ACHN (cell line): ENCODE results near the gene LENG9.
"Not testable (repeated sequence)": the region's sequence is repeated elsewhere in the genome, so short reads cannot be mapped to it uniquely, and the experiment has no call there.

Experiments used
- DNase-seq: peaks from one replicate; pipeline ENCODE4 v3.0.0-alpha.2; 2015
- in situ Hi-C: cut with HindIII; loops from 2 replicates; pipeline ENCODE4 v1.10.0; 2017; ENCODE audit warnings: low sequenced_read_pairs, low pct_ligation_motif_present, low pct_unique_long_range_greater_than_20kb

The LENG9 gene

GRCh38 chr19:54482889-54483288 is 19.3 kb upstream of the LENG9 start:
- no peak for DNase-seq
- in situ Hi-C loops = no loop called here

GRCh38 chr19:54481326-54481930 is 17.9 kb upstream of the LENG9 start:
- peak; percentile 34 for DNase-seq
- in situ Hi-C loops = no loop called here

DNA sequence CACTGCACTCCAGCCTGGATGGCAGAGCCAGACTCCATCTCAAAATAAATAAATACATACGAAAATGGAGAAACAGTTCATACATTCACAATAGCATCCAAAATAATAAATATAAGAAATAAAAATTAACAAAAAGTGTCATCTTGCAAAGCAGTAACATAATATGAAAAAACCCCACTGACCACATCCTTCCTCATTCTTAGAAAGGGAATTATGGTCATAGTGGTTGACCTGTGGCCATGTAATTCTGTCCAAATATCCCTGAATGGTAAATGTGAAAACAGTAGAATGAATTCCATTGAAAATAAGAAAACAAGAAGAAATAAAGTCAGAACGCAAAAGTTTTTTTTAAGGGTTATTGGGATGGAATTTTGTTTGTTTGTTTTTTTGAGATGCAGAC is 16.5 kb upstream of the LENG9 start:
- DNase-seq = no peak
- in situ Hi-C loops = no loop called here

- peak; percentile 31 for DNase-seq
- in situ Hi-C loops = no loop called here
These were observed 15.2 kb upstream of the LENG9 start for GRCh38 chr19:54478677-54479266.

DNA sequence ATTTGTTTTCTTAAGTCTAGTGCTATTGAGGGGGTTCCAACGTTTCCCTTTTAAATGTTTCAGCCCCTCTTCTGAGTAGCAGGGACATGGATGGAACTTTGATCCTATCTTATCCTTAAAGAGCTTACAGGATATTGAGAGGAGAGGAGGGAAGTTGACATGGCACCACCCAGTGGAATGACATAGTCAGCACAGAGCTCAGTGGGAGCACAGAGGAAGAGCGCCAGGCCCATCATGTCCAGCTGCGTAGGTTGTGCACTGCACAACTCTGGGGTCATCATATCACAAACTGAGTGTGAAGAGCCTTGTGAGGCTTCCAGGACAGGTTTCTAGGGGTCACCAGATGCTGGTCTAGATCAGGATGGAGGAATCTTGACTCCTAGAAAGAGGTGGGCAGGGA is 14.1 kb upstream of the LENG9 start:
- DNase-seq = no peak
- in situ Hi-C loops = no loop called here

DNA sequence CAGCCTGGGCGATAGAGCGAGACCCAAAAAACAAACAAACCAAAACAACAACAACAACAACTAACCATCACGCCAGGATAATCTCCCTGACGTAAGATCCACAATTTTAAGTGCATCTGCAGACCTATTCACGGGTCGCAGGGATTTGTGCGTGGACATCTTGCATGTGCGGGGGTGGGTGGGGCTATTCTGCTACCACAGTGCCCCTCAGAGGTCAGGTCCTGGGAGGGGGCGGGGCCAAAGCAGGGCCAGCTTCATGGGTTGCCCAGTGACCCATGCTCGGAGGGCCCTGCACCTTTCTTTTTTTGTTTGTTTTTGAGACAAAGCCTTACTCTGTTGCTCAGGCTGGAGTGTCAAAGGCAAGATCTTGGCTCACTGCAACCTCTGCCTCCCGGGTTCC is 12.1 kb upstream of the LENG9 start:
- in situ Hi-C loops = no loop called here
- no peak for DNase-seq

- DNase-seq = no peak
- in situ Hi-C loops = no loop called here
These were observed 10.4 kb upstream of the LENG9 start for GRCh38 chr19:54473892-54474372.

- in situ Hi-C loops = no loop called here
- peak; percentile 5 for DNase-seq
These were observed 9.7 kb upstream of the LENG9 start, which contains the start of gene CDC42EP5 for GRCh38 chr19:54473071-54473891. CDC42EP5 (minus strand) TSS chr19:54473296; CDS start chr19:54465547, 7,749 bp downstream.

DNA sequence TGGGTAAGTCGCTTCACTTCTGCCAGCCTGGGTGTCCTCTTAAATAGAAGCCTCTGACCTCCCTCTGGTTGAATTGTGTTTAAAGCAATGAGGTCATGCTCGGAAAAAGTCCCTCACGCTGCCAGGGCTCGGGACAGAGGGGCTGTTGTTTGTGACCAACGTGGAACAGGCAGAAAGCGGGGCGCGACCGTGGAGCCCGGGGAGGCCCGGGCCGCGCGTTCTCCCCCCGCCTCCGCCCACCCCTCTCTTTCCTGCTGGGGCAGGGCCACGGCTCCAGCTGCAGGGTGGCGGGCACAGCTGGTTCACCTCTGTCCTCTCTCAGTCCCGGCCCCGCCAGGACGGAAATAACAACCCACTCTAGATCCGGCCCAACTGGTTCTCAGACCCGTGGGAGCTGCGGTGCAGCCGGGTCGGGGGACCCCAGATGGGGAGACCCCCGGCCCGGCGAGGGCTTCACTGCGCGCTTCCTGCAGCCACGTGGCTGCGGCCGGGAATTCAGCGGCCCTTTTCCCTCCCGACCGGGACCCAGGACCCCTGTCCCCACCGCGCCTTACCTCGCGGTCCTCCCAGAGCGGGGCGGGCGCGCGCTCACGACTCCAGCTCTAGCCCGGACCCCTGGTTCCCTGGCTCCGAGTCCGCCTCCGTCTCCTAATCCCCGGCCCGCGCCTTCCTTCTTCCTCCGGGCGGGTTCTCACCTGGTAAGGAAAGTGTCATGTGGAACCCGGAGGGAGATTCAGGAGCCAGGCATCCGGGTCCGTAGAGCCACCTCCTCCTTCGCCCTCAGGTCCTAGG is 7.6 kb upstream of the LENG9 start:
- in situ Hi-C loops = no loop called here
- DNase-seq = no peak

DNA sequence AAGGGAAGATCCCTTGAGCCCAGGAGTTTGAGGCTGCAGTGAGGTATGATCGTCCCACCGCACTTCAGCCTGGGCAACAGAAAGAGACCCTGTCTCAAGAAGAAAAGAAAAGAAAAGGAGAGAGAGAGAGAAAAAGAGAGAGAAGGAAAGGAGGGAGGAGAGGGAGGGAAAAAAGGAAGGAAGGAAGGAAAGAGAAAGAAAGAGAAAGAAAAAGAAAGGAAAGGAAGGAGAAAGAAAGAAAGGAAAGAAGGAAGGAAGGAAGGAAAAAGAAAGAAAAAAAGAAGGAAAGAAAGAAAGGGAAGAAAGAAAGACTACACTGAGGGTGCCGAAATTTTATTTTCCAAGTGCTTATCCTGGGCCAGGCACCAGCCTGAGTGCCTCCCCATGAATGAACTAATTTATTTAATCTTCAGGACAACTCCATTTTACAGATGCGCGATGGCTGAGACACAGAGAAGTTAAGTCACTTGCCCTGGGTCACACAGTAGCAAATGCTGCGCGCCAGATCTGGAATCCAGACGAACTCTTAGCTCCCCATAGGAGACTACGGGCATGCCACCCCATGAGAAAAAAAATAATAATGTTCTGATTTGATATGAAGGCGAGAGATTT is 6.8 kb upstream of the LENG9 start:
- DNase-seq = no peak
- in situ Hi-C loops = no loop called here

- no peak for DNase-seq
- in situ Hi-C loops = no loop called here
These were observed 5.9 kb upstream of the LENG9 start for GRCh38 chr19:54469496-54469934.

DNA sequence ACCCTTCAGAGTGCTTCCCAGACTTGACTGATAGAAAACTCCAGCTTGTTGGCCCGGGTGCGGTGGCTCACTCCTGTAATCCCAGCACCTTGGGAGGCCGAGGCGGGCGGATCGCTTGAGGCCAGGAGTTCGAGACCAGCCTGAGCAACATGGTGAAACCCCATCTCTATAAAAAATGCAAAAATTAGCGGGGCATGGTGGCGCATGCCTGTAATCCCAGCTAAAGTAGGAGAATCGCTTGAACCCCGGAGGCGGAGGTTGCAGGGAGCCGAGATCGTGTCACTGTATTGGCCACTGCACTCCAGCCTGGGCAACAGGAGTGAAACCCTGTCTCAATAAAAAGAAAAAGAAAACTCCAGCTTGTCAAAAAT is 2.5 kb upstream of the LENG9 start:
- in situ Hi-C loops, DNase-seq: not testable (repeated sequence)

DNA sequence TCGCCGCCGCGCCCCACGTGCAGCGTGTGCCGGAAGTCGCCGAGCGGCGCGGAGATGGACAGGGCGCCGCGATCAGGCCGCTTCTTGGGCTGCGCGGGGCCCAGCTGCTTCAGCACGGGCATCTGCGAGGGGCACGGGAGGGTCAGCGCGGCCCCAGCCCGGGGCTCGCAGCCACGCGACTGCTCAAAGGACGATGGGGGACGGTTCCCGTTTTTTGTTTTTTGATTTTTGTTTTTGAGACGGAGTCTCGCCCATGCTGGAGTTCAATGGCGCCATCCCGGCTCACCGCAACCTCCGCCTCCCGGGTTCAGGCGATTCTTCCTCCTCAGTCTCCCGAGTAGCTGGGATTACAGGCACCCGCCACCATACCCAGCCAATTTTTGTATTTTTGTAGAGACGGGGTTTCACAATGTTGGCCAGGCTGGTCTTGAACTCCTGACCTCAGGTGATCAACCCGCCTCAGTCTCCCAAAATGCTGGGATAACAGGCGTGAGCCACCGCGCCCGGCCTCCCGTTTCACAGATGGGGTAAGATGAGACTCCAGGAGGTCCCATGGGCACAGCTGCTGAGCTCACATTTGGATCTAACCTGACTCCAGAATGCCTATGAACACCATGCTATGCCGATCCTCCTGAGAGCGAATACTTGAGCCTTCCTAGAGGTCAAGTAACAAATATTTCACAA is 2.0 kb upstream of the LENG9 start:
- in situ Hi-C loops = no loop called here
- DNase-seq = no peak

GRCh38 chr19:54464630-54465425 is 1.2 kb upstream of the LENG9 start:
- in situ Hi-C loops = no loop called here
- DNase-seq = peak; percentile 84

DNA sequence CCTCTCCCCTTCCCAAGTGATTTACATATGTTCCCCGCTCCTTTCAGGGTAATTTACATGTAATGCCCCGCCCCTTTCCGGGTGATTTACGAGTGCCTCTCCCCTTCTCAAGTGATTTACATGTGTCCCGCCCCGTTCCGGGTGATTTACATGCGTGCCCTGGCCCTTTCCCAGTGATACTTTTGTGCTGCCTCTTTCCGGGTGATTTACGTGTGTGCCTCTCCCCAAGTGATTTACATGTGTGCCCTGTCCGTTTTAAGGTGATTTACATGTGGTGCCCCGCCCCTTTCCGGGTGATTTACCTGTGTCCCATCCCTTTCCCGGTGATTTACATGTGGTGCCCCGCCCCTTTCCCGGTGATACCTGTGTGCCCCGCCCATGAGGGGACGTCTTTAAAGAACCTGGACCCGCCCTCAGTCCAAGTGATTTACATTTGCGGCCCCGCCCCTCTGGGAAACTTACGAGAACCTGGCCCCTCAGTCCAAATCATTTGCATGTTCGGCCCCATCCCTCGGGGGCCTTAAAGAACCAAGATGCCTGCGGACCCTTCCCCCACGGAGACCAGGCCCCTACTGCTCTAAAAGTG is 559 bp upstream of the LENG9 start:
- in situ Hi-C loops = no loop called here
- DNase-seq = peak; percentile 79

- in situ Hi-C loops = no loop called here
- no peak for DNase-seq
These were observed 685 bp downstream of the LENG9 start for GRCh38 chr19:54462655-54463530.
